ENCODE results near the gene COMMD10. TPM values are rescaled to one million over a fixed set of nuclear protein-coding genes. Genes with fewer than 3 reads are reported as not detected.

Gene COMMD10
- 26.0 and 26.9 TPM in 2 replicates for total RNA-seq (2014; rRNA removed; shearing (Covaris generic))
- polyA plus RNA-seq (2016; fragmentation: Nextera tagmentation; extraction: Ambion mirVana): 38.3 and 38.9 TPM in 2 replicates

DNA sequence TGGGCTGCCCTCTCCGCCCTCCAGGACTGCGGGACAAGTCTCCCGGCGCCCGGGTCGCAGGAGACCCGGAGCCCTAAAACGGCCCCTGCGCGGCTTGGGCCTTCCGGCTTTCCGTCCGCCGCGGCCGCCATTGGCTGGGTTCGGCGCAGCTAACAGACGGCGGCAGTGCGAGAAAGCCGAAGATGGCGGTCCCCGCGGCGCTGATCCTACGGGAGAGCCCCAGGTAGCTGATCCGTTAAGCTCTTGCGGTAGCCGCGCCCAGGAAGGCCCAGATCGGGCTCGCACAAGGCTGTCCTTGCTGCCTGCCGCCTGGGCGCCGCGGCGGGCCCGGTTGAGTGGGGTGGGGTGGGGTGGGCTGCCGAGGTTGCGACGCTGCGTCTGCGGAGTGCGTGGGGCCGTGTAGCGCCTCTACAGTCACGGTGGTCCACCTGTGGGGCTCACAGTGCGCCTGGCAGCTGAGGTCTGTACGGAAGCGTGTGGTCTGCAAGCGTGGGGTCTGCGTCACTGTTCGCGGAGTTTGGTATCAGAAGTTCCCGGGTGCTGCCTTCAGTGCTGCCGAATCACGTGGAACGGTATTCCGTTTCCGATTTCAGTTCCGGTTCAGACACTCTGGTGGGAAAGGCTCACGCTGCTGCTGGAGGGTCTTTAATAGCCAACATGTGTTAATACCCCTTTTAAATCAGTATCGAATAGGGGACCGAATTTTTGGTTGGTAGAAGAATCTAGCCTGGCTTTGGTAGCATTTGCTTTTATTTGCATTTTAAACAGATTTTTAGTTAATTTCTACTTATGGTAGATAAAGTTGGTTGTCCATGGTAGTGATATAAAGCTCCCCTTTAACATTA lies at the start of gene COMMD10:
Gene COMMD10 (plus strand): TSS at position 155 of the 845 bp plus-strand sequence.
- peak; percentile 89 for DNase-seq
- Histone ChIP-seq H3K79me2 (ENCODE audit: insufficient read depth) (peaks cover 48% of the 10 kb centered on the region), H2AFZ (peak within 1 kb of the TSS; percentile 81), H3K27me3 (replicated peaks; ENCODE audit: insufficient read depth) (no peaks in the 10 kb centered on the region), H3K9me3 (ENCODE audit: low read depth) (no peaks in the 10 kb centered on the region), H3K4me1 (ENCODE audit: insufficient read depth) (0 out of 2 replicates have a peak, but pooled peaks cover 12% of the 10 kb centered on the region), H3K9me2 (ENCODE audit: insufficient read depth) (no peaks in the 10 kb centered on the region), H3K4me3 (peak within 1 kb of the TSS; percentile 75), H3K9ac (peak within 1 kb of the TSS; percentile 86), H3K4me2 (ENCODE audit: unreplicated experiment) (peak within 1 kb of the TSS; percentile 96), H4K20me1 (ENCODE audit: insufficient read depth) (no peaks in the 10 kb centered on the region), H3K27ac (peak within 1 kb of the TSS; percentile 48), H3K36me3 (ENCODE audit: low read depth) (no peaks in the 10 kb centered on the region), H3F3A (ENCODE audit: insufficient read depth) (no peaks in the 10 kb centered on the region)
- in situ Hi-C loops (cut with MboI): no loop called here
- TF ChIP-seq EZH2phosphoT487 (IDR thresholded peaks at IDR 0.05; ENCODE audit: insufficient read depth, low read depth): no peak
- TF ChIP-seq EZH2 (IDR thresholded peaks at IDR 0.05; ENCODE audit: insufficient read depth, poor library complexity, severe bottlenecking): no peak
- WGBS, 2 experiments (ENCODE audit: low coverage in 1 of 2, low lambda C conversion rate in 2 of 2, missing lambda C conversion rate in 2 of 2): 0 to 1% methylated on average over 60 to 63 of the region's 65 CpGs

DNA sequence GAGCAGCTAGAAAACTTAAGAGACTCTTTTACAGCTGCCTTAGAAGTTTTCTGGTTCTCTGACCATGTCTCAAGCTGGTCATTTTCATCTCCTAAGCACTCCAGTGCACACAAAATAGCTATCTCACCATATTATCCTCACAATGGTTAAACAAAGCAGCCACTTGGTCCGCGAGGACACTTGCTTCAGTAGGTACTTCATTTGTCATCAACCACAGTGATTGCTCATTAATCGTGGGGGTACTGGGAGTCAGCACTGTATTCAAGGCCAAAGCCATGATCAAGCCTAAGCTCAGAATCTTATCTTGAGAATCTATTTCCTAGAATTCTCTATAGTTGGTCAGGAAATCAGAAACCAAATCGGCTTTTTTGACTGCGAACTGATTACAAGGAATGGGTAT lies 49.7 kb upstream of the COMMD10 start:
- Histone ChIP-seq H3K9me2 (ENCODE audit: insufficient read depth) (no peaks in the 10 kb centered on the region), H3K79me2 (ENCODE audit: insufficient read depth) (no peaks in the 10 kb centered on the region), H3K9ac (no peak overlapping the region), H4K20me1 (ENCODE audit: insufficient read depth) (no peaks in the 10 kb centered on the region), H3K27me3 (replicated peaks; ENCODE audit: insufficient read depth) (no peaks in the 10 kb centered on the region), H3K36me3 (ENCODE audit: low read depth) (no peaks in the 10 kb centered on the region), H3K9me3 (ENCODE audit: low read depth) (no peaks in the 10 kb centered on the region), H2AFZ (0 out of 2 replicates have a peak overlapping the region, but pooled peaks have one; percentile 15), H3K4me3 (no peak overlapping the region), H3K4me1 (ENCODE audit: insufficient read depth) (peaks cover 15% of the 10 kb centered on the region), H3K4me2 (ENCODE audit: unreplicated experiment) (no peak overlapping the region), H3K27ac (no peak overlapping the region), H3F3A (ENCODE audit: insufficient read depth) (peaks cover 8% of the 10 kb centered on the region; the same call in 1 of the 2 replicates)
- peak; percentile 35 for DNase-seq
- WGBS, 2 experiments (ENCODE audit: low coverage in 1 of 2, low lambda C conversion rate in 2 of 2, missing lambda C conversion rate in 2 of 2): 57 to 62% methylated on average over 5 of the region's 5 CpGs
- TF ChIP-seq EZH2 (IDR thresholded peaks at IDR 0.05; ENCODE audit: insufficient read depth, poor library complexity, severe bottlenecking) (no peak), EZH2phosphoT487 (IDR thresholded peaks at IDR 0.05; ENCODE audit: insufficient read depth, low read depth) (no peak)
- in situ Hi-C loops (cut with MboI): no loop called here

DNA sequence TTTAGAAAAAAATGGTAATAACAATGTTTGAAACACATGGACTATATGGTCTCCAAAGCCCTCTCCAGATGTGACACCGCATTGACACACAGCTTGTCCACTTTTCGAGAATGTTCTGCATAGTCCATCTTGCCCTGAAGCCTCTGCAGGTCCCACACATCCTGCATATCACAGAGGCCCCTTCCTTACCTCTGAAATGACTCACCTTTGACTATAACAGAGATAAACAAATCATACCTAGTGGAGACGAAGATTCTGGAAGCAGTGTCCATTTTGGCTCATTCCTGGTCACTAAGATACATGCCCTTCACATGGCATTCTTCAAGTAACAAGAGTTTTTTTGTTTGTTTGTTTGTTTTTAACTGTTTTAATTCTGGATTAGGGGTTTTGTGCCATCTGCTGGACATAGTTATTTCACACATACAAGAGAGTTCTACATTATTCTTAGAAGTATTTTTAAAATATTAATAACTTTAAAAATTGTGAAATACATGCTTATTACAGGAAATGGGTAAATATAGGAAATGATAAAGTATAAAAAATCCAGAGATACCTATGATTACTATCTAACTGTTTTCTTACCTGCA lies 47.5 kb upstream of the COMMD10 start:
- WGBS, 2 experiments (ENCODE audit: low coverage in 1 of 2, low lambda C conversion rate in 2 of 2, missing lambda C conversion rate in 2 of 2): 62 to 65% methylated on average over 3 of the region's 3 CpGs
- TF ChIP-seq EZH2phosphoT487 (IDR thresholded peaks at IDR 0.05; ENCODE audit: insufficient read depth, low read depth) (no peak), EZH2 (IDR thresholded peaks at IDR 0.05; ENCODE audit: insufficient read depth, poor library complexity, severe bottlenecking) (no peak)
- H3K79me2 ChIP-seq (ENCODE audit: insufficient read depth): no peaks in the 10 kb centered on the region
- no peak overlapping the region for H3K9ac ChIP-seq
- no peak overlapping the region for H3K4me2 ChIP-seq (ENCODE audit: unreplicated experiment)
- H2AFZ ChIP-seq: no peak overlapping the region
- peaks cover 7% of the 10 kb centered on the region; the same call in 1 of the 2 replicates for H3F3A ChIP-seq (ENCODE audit: insufficient read depth)
- peaks cover under 1% of the 10 kb centered on the region; the same call in 1 of the 2 replicates for H3K4me1 ChIP-seq (ENCODE audit: insufficient read depth)
- H3K4me3 ChIP-seq: no peak overlapping the region
- H4K20me1 ChIP-seq (ENCODE audit: insufficient read depth): no peaks in the 10 kb centered on the region
- no peaks in the 10 kb centered on the region for H3K9me3 ChIP-seq (ENCODE audit: low read depth)
- H3K36me3 ChIP-seq (ENCODE audit: low read depth): no peaks in the 10 kb centered on the region
- peak; percentile 24 for DNase-seq
- H3K27me3 ChIP-seq (replicated peaks; ENCODE audit: insufficient read depth): no peaks in the 10 kb centered on the region
- H3K27ac ChIP-seq: no peak overlapping the region
- in situ Hi-C loops (cut with MboI): no loop called here
- no peaks in the 10 kb centered on the region for H3K9me2 ChIP-seq (ENCODE audit: insufficient read depth)

DNA sequence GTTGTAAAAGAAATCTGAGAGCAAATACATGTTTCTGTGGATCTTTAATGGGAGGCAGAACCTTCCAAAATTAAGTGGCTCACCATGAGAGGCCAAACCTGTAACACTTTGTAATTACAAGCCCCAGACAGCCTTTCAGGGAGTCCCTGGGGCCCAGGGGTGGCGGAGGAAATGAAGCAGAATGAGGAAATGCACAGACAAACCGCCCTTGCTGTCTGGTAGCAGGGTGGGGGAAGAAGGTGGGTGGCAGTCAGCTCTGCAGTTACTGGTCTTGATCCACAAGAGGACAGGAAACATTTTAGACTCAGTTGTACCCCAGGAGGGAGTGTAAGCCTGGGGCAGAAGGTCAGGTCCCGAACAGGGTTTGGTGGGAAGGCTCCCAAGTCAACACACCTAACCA lies 46.0 kb upstream of the COMMD10 start:
- Histone ChIP-seq H3K4me1 (ENCODE audit: insufficient read depth) (no peaks in the 10 kb centered on the region), H3K9ac (no peak overlapping the region), H3K27me3 (replicated peaks; ENCODE audit: insufficient read depth) (no peaks in the 10 kb centered on the region), H3K9me2 (ENCODE audit: insufficient read depth) (no peaks in the 10 kb centered on the region), H3K79me2 (ENCODE audit: insufficient read depth) (no peaks in the 10 kb centered on the region), H3K36me3 (ENCODE audit: low read depth) (no peaks in the 10 kb centered on the region), H3K4me2 (ENCODE audit: unreplicated experiment) (no peak overlapping the region), H4K20me1 (ENCODE audit: insufficient read depth) (no peaks in the 10 kb centered on the region), H3K9me3 (ENCODE audit: low read depth) (no peaks in the 10 kb centered on the region), H3K27ac (no peak overlapping the region), H2AFZ (no peak overlapping the region), H3K4me3 (no peak overlapping the region), H3F3A (ENCODE audit: insufficient read depth) (peaks cover 3% of the 10 kb centered on the region; the same call in 1 of the 2 replicates)
- no peak for DNase-seq
- in situ Hi-C loops (cut with MboI): no loop called here
- 83 to 90% methylated on average over 3 of the region's 3 CpGs for WGBS, 2 experiments (ENCODE audit: low coverage in 1 of 2, low lambda C conversion rate in 2 of 2, missing lambda C conversion rate in 2 of 2)
- TF ChIP-seq EZH2 (IDR thresholded peaks at IDR 0.05; ENCODE audit: insufficient read depth, poor library complexity, severe bottlenecking) (no peak), EZH2phosphoT487 (IDR thresholded peaks at IDR 0.05; ENCODE audit: insufficient read depth, low read depth) (no peak)

All from GM23248 (cell line).